Brain pericyte (primary cell): ENCODE results near the gene GUCY2F.

Experiments used
- DNase-seq: peaks from one replicate; pipeline ENCODE4 v3.0.0-alpha.2; 2012; ENCODE audit warnings: low read depth, low spot score

Gene GUCY2F

GRCh38 chrX:109398061-109398460 is 83.8 kb downstream of the GUCY2F start:
- no peak for DNase-seq

DNA sequence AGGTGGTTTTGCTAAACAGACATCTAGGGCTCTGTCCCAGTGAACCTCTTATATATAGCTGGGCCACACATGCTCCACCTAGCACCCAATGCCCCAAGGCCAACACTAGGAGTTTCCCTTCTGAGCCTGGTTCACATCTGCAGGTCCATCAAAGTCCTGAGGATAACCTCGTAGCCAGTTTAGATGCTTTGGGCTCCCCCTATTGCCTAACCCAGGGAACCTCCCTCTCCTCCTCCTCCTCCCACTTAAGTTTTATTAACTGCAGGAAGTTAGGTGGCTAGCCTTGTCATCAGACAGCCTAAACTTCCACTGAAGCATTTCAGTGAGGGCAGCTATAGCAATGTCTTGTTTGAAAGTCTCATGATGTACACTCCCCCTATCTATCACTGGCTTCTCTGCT is 88.0 kb downstream of the GUCY2F start:
- no peak for DNase-seq

GRCh38 chrX:109392895-109393294 is 89.0 kb downstream of the GUCY2F start:
- no peak for DNase-seq

GRCh38 chrX:109390556-109390955 is 91.3 kb downstream of the GUCY2F start:
- DNase-seq, result no peak

- no peak for DNase-seq
Measured at GRCh38 chrX:109389917-109390316, 92.0 kb downstream of the GUCY2F start.

GRCh38 chrX:109384699-109385098 is 97.2 kb downstream of the GUCY2F start:
- DNase-seq, result no peak

DNA sequence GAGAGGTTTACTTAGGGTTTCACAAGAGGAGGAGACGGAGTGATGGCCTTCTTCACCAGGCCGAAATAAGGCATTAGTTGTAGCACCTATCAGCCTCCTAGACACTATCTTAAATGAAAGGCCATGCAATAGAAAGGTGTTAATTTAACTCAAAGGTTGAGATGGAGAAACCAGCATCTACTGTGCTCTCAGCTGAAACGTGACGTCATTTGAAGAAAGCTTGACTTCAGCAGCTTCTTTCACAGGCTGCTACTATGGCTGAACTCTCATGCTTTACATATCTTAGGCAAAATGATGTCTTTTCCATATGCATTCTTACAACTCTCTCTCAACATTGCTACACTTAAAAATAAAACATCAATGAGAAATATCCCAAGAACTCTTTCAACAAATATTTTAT is 99.6 kb downstream of the GUCY2F start:
- no peak for DNase-seq

DNA sequence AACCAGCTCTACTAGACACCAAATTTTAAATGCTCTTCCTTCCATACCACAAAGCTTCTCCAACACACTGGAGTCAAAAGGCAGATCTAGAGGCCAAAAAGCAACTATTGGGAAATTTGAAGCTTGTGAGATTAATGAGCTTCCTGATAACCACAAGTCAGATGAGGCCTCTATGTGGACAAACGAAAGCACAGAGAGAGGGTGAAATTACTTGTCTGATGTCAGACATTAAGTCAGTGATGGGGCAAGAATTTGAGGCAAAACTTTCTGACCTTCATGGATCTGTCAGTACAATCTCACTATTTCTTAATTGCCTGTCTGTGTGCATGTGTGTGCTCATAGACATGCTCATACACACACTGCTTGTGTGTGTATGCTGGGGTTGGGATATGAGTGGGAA is 103.6 kb downstream of the GUCY2F start:
- DNase-seq, result no peak

DNA sequence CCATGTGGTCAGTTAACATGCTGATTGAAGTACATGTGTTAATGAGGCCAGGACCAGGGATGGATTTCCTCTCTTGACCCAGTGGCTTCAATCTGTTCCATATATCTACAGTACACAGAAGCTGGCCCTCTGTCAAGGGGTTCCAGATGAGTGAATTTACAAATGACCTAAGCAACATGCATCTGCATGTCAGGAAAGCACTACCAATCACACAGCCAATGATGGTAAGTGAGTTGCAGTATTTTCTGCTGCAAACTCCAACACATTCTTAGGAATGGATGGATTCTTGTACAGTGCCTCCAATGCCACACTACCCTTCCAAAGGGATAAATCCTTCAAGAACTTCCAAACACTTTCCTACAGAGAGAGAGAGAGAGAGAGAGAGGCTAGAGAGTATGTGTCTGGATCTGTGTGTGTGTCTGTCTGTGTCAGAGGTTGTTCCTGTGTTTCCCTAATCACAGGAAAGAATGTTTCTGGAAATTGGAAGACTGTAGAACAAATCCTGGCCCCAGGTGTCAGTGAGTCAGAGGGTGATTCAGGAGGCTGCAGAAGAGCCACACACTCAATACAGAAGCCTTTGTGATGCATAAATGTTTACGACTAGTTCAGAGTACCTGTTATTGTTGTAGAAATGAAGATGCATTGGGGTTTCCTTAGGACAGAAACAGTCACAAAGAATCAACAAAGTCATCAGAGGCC is 107.5 kb downstream of the GUCY2F start:
- no peak for DNase-seq

GRCh38 chrX:109373468-109373867 is 108.4 kb downstream of the GUCY2F start:
- no peak for DNase-seq

DNA sequence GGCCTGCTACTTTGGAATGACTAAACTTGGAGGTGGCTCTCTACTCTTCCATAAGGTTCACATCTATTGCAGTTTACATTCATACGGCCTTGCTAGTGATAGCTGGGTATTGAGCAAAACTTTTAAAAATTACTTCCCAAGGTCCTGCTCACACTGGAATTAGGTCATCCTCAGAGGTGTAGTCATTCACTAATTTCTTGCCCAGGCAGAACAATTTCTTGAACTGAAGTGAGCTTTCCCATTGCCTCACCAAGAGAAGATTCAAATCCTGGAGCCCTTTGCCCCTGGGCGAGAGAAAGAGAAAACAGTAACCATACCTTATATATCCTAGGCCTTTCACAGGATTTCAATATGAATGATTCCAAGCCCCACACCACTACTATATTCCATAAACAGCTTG is 109.2 kb downstream of the GUCY2F start:
- no peak for DNase-seq

DNA sequence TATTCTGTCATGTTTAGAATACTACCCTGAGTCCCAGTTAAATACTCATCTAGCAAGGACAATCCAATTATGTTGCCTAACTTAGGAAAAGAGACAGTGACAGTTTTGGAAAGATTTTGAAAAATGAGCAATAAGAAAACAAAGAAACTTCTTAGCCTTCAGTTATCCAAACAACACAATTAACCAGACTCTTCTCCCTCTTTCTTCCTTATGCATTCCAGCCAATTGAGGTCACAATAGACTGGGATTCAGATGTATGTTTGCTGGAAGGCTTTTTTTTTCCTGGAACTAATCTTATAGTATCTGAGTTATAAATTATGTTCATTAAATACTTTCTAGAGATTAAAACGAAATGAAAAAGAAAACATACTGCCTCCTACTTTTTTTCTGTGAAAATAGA is 109.6 kb downstream of the GUCY2F start:
- DNase-seq, result no peak

DNA sequence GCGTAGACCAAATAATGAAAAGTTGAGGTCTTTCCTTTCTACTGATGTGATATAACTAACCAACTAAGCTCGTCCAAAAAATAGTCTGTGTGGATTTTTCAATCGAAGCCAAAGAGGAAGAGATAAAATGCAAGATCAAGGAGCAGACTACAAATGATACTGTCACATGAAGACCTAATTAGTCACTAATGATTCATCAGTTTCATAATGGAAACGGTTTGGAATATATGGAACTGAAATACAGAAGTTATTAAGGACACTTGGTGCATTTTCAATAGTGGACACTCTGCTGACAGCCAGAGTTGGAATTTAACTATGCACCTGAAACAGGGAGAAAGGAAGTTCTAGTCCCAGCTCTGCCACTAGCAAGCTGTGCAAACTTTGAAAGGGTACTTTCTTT is 119.8 kb downstream of the GUCY2F start:
- DNase-seq, result no peak

DNA sequence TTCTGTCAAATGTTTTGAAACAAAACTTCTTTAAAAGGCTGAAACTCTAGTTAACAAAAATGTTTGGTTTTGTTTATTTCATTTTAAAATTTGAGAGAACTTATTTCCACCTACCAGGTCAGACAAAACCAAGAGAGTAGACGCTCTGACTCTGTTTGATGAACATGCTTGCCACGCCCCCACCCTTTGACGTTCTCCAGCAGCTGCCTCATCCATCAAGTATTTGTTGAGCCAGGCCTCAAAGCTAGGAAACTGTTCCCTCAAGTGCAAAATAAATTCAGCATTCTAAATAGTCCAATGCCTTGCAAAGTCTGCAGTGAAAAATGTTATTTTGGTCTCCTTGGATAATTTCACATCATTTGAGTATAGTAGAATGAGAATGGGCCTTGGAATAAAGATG is 121.6 kb downstream of the GUCY2F start:
- DNase-seq, result no peak

DNA sequence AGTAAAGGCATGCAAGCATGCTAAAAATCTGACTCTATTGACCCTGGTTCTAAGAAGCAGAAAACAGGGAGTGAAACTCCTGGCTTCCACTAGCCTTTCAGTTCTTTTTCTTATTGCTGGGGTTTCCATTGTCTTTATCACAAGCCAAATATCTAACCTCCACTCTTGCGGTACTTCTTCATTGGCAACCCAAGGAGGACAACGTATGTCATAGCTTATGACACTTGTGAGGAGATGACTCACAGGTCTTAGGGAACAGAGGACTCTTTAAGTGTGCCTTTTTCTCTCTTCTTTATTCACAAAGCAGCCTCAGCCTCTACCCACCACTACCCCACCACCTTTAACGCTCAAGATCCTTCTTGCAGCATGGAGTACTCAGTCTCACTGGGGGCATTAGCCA is 124.2 kb downstream of the GUCY2F start:
- DNase-seq, result no peak

- DNase-seq, result no peak
Measured at GRCh38 chrX:109356684-109357083, 125.2 kb downstream of the GUCY2F start.

GRCh38 chrX:109352066-109352588 is 129.8 kb downstream of the GUCY2F start:
- peak; percentile 26 for DNase-seq

DNA sequence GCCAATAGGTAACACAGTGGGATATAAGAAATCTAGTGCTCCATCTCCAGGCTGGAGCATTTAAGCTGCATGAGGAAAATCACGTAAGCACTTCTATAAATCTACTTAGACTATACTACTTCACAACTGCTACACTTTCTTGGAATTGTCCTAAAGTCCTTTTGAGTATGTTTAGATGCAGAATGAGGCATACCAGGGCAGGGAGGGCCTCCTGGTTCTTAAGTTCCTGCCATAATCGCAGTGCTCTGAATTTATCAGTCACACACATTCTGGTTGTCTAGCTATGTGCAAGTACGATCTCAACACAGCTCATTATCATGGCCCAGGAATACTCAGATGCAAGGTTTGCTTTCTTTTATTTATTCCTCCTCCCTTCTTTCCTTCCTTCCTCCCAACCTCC is 130.3 kb downstream of the GUCY2F start:
- DNase-seq, result no peak

- DNase-seq, result no peak
Measured at GRCh38 chrX:109350551-109350950, 131.3 kb downstream of the GUCY2F start.

DNA sequence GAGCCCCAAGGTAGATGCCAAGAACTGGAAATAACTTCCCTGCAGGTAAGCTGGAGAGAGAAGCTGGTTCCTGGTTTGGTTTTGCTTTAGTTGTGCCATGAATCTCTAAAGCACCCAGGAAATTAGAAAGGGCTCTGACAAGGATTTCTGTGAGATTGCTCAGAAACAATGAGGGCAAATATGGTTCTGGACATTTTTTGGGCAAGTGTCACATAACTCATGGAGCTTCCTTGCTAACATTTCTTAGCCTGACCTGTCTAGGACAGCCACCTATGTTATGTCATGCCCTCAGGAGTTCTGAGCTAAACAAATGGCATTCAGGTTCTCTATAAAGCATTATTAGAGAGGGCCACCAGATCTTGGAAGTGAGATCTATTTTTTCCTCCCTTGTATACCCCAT is 131.8 kb downstream of the GUCY2F start:
- no peak for DNase-seq

- DNase-seq, result peak; percentile 26
Measured at GRCh38 chrX:109347632-109348031, 134.3 kb downstream of the GUCY2F start.

GRCh38 chrX:109346491-109346890 is 135.4 kb downstream of the GUCY2F start:
- no peak for DNase-seq

DNA sequence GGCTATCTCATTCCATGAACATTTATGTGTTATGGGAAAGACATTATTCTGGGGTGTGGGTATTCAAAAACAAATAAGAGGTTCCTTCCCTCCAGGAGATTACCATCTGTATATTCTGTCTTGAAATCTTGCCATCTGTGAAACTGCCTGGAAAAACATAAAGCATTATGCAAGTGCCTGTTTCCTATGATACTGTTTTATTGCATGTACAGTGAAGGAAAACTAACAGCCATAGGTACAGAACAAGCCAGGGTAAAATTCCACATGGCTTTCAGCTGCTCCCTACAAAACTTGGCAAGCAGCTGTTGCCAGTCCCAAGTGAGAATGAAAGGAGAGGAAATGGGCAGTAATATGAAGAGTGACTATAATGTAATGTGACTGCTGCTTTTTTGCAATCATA is 136.0 kb downstream of the GUCY2F start:
- no peak for DNase-seq

- no peak for DNase-seq
Measured at GRCh38 chrX:109344678-109345077, 137.2 kb downstream of the GUCY2F start.
